ENCODE measurements around the gene CARD9.

CARD9 gene

GRCh38 chr9:136318111-136318775 is 55.2 kb downstream of the CARD9 start:
- DNase-seq = no peak

- DNase-seq = no peak
Observed at GRCh38 chr9:136317695-136318094, 55.8 kb downstream of the CARD9 start.

GRCh38 chr9:136316896-136317676 is 56.4 kb downstream of the CARD9 start:
- no peak for DNase-seq

GRCh38 chr9:136316271-136316751 is 57.2 kb downstream of the CARD9 start:
- DNase-seq = no peak

- no peak for DNase-seq
Observed at GRCh38 chr9:136314944-136315343, 58.5 kb downstream of the CARD9 start.

- DNase-seq = no peak
Observed at GRCh38 chr9:136314056-136314416, 59.4 kb downstream of the CARD9 start.

All from activated CD4-positive, alpha-beta T cell treated with anti-CD3 and anti-CD28 coated beads, Interleukin-2, amount 50 U/mL, for 1 hour (primary cell).